Measurements from ENCODE around the gene PLA1A.

PLA1A gene

DNA sequence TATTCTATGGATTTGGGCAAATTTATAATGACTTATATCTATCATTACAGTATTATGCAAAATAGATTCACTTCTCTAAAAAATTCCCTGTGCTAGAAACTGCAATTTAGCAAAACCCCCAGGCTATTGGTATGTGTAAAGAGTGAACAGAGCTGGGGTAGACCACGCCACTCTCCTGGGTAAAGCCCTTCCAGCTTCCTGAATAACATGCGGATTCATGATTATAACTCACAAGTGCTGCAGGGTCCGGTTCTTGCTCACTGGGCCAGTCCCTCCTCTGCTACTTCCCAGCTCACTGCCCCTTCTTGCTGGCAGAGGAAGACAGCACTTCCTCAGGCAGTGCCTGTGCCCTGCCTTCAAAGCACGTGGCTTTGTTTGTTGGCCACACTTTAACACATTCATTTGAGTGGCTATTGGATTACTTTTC, 42.4 kb upstream of the PLA1A start:
- H3K9me3 ChIP-seq, result peaks cover 2% of the 10 kb centered on the region; the same call in 1 of the 2 replicates
- H3K4me3 ChIP-seq (ENCODE audit: low read depth, low read length), result no peak overlapping the region
- DNase-seq, result no peak
- no peaks in the 10 kb centered on the region; the same call in 1 of the 2 replicates for H3K4me1 ChIP-seq
- TF ChIP-seq CTCF (IDR thresholded peaks at IDR 0.05; ENCODE audit: low read depth, low read length), result no peak
- no peaks in the 10 kb centered on the region for H3K36me3 ChIP-seq
- H3K27me3 ChIP-seq, result no peaks in the 10 kb centered on the region

- H3K27me3 ChIP-seq, result no peaks in the 10 kb centered on the region
- no peak for TF ChIP-seq CTCF (IDR thresholded peaks at IDR 0.05; ENCODE audit: low read depth, low read length)
- H3K4me3 ChIP-seq (ENCODE audit: low read depth, low read length), result no peak overlapping the region
- H3K9me3 ChIP-seq, result peaks cover under 1% of the 10 kb centered on the region; the same call in 1 of the 2 replicates
- H3K4me1 ChIP-seq, result no peaks in the 10 kb centered on the region; the same call in 1 of the 2 replicates
- no peaks in the 10 kb centered on the region for H3K36me3 ChIP-seq
- DNase-seq, result no peak
Observed at GRCh38 chr3:119555929-119556328, 41.8 kb upstream of the PLA1A start.

DNA sequence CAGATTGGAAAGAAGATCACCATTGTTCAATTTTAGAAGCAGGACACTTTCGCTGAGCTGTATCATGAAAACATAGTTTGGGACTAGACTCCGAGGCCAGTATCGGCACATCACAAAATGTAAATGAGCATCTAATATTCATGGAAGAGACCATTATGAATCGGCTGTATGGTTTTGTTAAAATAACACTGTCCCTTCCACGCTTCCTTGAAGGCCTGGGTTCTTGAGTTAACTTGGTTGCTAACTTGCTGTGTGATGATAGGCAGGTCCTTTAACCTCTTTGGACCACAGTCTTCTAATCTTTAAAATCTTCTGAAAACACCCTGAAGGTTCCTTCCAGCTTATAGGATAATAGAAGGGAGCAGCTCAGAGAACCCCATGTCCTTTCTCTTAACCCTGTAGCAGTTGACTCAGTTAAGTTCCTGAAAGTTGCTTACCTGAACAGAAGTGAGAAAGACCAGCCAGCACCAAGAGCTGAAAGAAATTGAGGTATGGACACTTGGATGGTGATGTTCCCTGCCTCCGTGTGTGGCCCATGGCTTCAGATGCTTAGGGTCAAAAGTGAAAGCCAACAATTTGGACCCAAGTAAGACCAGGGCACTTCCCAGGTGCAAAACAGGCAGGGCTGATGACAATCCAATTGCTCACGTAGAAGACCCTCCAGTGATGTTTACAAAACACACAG, 40.4 kb upstream of the PLA1A start:
- Histone ChIP-seq H3K4me1 (no peaks in the 10 kb centered on the region), H3K4me3 (ENCODE audit: low read depth, low read length) (no peak overlapping the region), H3K27me3 (no peaks in the 10 kb centered on the region), H3K36me3 (no peaks in the 10 kb centered on the region), H3K9me3 (no peaks in the 10 kb centered on the region)
- DNase-seq, result no peak
- TF ChIP-seq CTCF (IDR thresholded peaks at IDR 0.05; ENCODE audit: low read depth, low read length), result no peak

DNA sequence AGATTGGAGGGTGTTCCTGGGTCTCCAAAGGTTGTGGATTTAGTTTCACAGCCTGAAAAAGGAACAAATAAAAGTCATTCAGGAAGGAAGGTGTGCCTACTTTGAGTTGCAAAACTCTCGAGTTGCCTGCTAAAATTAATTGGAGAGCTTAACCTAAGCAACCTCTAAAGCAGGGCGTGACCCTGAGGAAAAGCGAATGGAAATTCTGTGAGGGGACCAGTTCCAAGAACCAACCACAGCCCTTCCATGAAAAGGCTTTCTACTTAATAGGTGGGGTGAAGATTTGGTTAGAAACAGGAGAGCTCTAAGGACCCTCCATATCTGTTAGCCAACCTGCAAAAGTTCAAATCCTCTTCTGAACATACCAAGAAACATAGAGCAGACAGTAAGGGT, 39.8 kb upstream of the PLA1A start:
- Histone ChIP-seq H3K4me1 (no peaks in the 10 kb centered on the region), H3K4me3 (ENCODE audit: low read depth, low read length) (no peak overlapping the region), H3K9me3 (no peaks in the 10 kb centered on the region), H3K36me3 (no peaks in the 10 kb centered on the region), H3K27me3 (no peaks in the 10 kb centered on the region)
- no peak for DNase-seq
- TF ChIP-seq CTCF (IDR thresholded peaks at IDR 0.05; ENCODE audit: low read depth, low read length), result no peak

- Histone ChIP-seq H3K9me3 (no peaks in the 10 kb centered on the region), H3K36me3 (no peaks in the 10 kb centered on the region), H3K4me1 (no peaks in the 10 kb centered on the region), H3K27me3 (no peaks in the 10 kb centered on the region), H3K4me3 (ENCODE audit: low read depth, low read length) (no peak overlapping the region)
- no peak for TF ChIP-seq CTCF (IDR thresholded peaks at IDR 0.05; ENCODE audit: low read depth, low read length)
- no peak for DNase-seq
Observed at GRCh38 chr3:119558626-119559317, 38.9 kb upstream of the PLA1A start.

- H3K4me3 ChIP-seq (ENCODE audit: low read depth, low read length), result no peak within 1 kb of the TSS
- peak; percentile 32 for DNase-seq
- no peaks in the 10 kb centered on the region for H3K9me3 ChIP-seq
- peak; percentile 23 for TF ChIP-seq CTCF (IDR thresholded peaks at IDR 0.05; ENCODE audit: low read depth, low read length)
- H3K27me3 ChIP-seq, result no peaks in the 10 kb centered on the region
- no peaks in the 10 kb centered on the region for H3K36me3 ChIP-seq
- no peaks in the 10 kb centered on the region for H3K4me1 ChIP-seq
Observed at GRCh38 chr3:119559441-119559963, 38.2 kb upstream of the PLA1A start, which contains the start of gene CD80. Gene CD80 (minus strand): TSS chr3:119559614. CDS start chr3:119557728, 1,886 bp downstream.
